ENCODE data around the gene SLC26A6.

SLC26A6 gene

GRCh38 chr3:48664929-48665328 lies 29.7 kb upstream of the SLC26A6 start:
- H3K27ac ChIP-seq = peak overlapping the region in 1 of 2 donors; percentile 95
- TF ChIP-seq CTCF (IDR thresholded peaks at IDR 0.05) = no peak
- no peak overlapping the region for H3K4me3 ChIP-seq
- no peak for DNase-seq (ENCODE audit: low spot score)

DNA sequence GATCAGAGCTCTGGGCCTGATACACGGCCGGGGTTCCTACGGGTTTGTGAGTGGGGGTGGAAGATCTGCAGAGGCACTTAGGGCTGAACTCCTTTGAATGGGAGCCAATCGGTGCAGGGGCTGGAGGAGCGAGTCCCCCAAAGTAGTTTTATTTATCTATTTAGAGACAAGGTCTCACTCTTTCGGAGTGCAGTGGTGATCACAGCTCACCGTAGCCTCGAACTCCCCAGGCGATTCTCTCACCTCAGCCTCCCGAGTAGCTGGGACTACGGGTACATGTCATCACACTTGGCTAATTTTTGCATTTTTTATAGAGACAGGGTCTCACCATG lies 29.0 kb upstream of the SLC26A6 start:
- H3K27ac ChIP-seq = peak overlapping the region; percentile 93 to 95
- H3K4me3 ChIP-seq = peak overlapping the region; percentile 90
- DNase-seq (ENCODE audit: low spot score) = no peak
- TF ChIP-seq CTCF (IDR thresholded peaks at IDR 0.05) = no peak

- peak; percentile 99 for DNase-seq (ENCODE audit: low spot score)
- peak; percentile 33 for TF ChIP-seq CTCF (IDR thresholded peaks at IDR 0.05)
- peak overlapping the region; percentile 90 for H3K4me3 ChIP-seq
- H3K27ac ChIP-seq = peak overlapping the region; percentile 93 to 95
These were observed 28.4 kb upstream of the SLC26A6 start for GRCh38 chr3:48663489-48664312.

GRCh38 chr3:48662753-48663488 lies 27.7 kb upstream of the SLC26A6 start, which contains the start of gene CELSR3:
CELSR3 (minus strand) TSS chr3:48662886; CDS start chr3:48662634, 252 bp downstream.
- no peak for TF ChIP-seq CTCF (IDR thresholded peaks at IDR 0.05)
- Histone ChIP-seq H3K27ac (peak within 1 kb of the TSS; percentile 93 to 95), H3K4me3 (peak within 1 kb of the TSS; percentile 90)
- peak; percentile 85 for DNase-seq (ENCODE audit: low spot score)

DNA sequence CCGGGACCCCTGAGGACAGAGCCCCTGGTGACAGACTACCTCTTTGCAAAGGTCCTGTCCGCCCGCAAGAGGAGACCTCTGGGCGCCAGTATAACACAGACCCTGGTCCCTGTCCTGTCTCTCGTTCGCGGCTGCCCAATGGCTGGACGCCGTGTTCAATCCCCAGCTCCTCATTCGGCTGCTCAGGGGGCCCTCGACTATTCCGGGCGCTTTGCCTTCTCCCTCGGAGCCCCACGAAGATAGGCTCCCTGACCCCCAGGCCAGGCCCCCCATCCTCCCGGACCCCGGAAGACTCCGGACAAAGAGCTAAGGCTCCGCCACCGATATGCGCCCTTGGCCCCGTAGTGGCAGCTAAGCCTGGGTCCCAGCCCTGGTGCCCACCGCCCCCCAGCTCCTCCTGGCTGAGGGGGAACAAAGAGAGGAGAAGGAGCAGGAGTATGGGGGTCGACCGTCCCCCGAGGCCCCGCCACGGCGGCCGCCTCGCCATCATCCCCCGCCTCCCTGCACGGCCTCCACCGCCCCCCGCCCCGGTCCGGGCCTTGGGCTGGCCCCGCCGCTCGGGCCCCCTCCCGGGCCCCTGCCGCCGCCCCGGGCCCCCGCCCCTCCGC lies 27.0 kb upstream of the SLC26A6 start:
- Histone ChIP-seq H3K27ac (peak overlapping the region in 1 of 2 donors; percentile 95), H3K4me3 (peak overlapping the region; percentile 90)
- TF ChIP-seq CTCF (IDR thresholded peaks at IDR 0.05) = no peak
- DNase-seq (ENCODE audit: low spot score) = no peak

GRCh38 chr3:48661501-48662144 lies 26.4 kb upstream of the SLC26A6 start:
- Histone ChIP-seq H3K4me3 (peak overlapping the region; percentile 90), H3K27ac (no peak overlapping the region)
- TF ChIP-seq CTCF (IDR thresholded peaks at IDR 0.05) = no peak
- no peak for DNase-seq (ENCODE audit: low spot score)

All from coronary artery (tissue), 2 donors.